Parathyroid adenoma (tissue), 2 donors: ENCODE measurements around the gene TTC8.

Experiments
- H2AFZ ChIP-seq: fragments of 300-600 bp; sonication (generic); one replicate; pipeline ENCODE4 v1.7.0; 2017; ENCODE audit warnings: antibody characterized with exemption, mild to moderate bottlenecking
- H3K27ac ChIP-seq: fragments of 300-600 bp; sonication (generic); one replicate; pipeline ENCODE4 v1.7.0; 2017
- H3K27me3 ChIP-seq: fragments of 300-600 bp; sonication (generic); one replicate; pipeline ENCODE4 v1.7.0; 2017; ENCODE audit warnings: low read length; ENCODE audit not compliant: control insufficient read depth, insufficient read depth
- H3K36me3 ChIP-seq: fragments of 300-600 bp; sonication (generic); one replicate; pipeline ENCODE4 v1.7.0; 2017; ENCODE audit warnings: low read length; ENCODE audit not compliant: control insufficient read depth, insufficient read depth
- H3K4me1 ChIP-seq: fragments of 300-600 bp; sonication (generic); one replicate; pipeline ENCODE4 v1.7.0; 2017; ENCODE audit warnings: control low read depth
- H3K4me2 ChIP-seq: fragments of 300-600 bp; sonication (generic); one replicate; pipeline ENCODE4 v1.7.0; 2017; ENCODE audit warnings: low read length
- H3K4me3 ChIP-seq: fragments of 300-600 bp; sonication (generic); one replicate; pipeline ENCODE4 v1.7.0; 2017; ENCODE audit warnings: low read depth, low read length
- H3K79me2 ChIP-seq: fragments of 300-600 bp; sonication (generic); one replicate; pipeline ENCODE4 v1.7.0; 2017; ENCODE audit warnings: control low read depth
- H3K9ac ChIP-seq: fragments of 300-600 bp; sonication (generic); one replicate; pipeline ENCODE4 v1.7.0; 2017; ENCODE audit warnings: mild to moderate bottlenecking
- H3K9me3 ChIP-seq: fragments of 300-600 bp; sonication (generic); one replicate; pipeline ENCODE4 v1.7.0; 2017; ENCODE audit warnings: low read length; ENCODE audit not compliant: control insufficient read depth
- CTCF ChIP-seq: fragments of 300-600 bp; sonication (generic); IDR thresholded peaks from one replicate; pipeline ENCODE4 v1.7.0; 2017; ENCODE audit warnings: antibody characterized with exemption, mild to moderate bottlenecking
- donor health status: primary hyperparathyroidism.

Gene TTC8

GRCh38 chr14:88829188-88829587, 4.7 kb downstream of the TTC8 start:
- H3K4me3 ChIP-seq: no peak overlapping the region
- H3K79me2 ChIP-seq: peaks cover 6% of the 10 kb centered on the region
- no peaks in the 10 kb centered on the region for H3K36me3 ChIP-seq
- H3K27ac ChIP-seq: no peak overlapping the region
- no peak overlapping the region for H3K9ac ChIP-seq
- TF ChIP-seq CTCF: no peak
- no peak overlapping the region for H2AFZ ChIP-seq
- no peak overlapping the region for H3K4me2 ChIP-seq
- no peaks in the 10 kb centered on the region for H3K9me3 ChIP-seq
- H3K4me1 ChIP-seq: peaks cover 2% of the 10 kb centered on the region
- H3K27me3 ChIP-seq: no peaks in the 10 kb centered on the region

- Histone ChIP-seq H2AFZ (no peak overlapping the region), H3K4me1 (peaks cover 8% of the 10 kb centered on the region), H3K27ac (no peak overlapping the region), H3K4me3 (no peak overlapping the region), H3K79me2 (peaks cover 3% of the 10 kb centered on the region), H3K36me3 (no peaks in the 10 kb centered on the region), H3K4me2 (no peak overlapping the region), H3K27me3 (no peaks in the 10 kb centered on the region), H3K9me3 (no peaks in the 10 kb centered on the region), H3K9ac (no peak overlapping the region)
- TF ChIP-seq CTCF: no peak
Observed at GRCh38 chr14:88829685-88830302, 5.3 kb downstream of the TTC8 start.

GRCh38 chr14:88831284-88831683, 6.8 kb downstream of the TTC8 start:
- TF ChIP-seq CTCF: no peak
- no peak overlapping the region for H3K27ac ChIP-seq
- no peaks in the 10 kb centered on the region for H3K36me3 ChIP-seq
- no peaks in the 10 kb centered on the region for H3K9me3 ChIP-seq
- peaks cover 12% of the 10 kb centered on the region for H3K4me1 ChIP-seq
- H3K27me3 ChIP-seq: no peaks in the 10 kb centered on the region
- no peak overlapping the region for H2AFZ ChIP-seq
- no peaks in the 10 kb centered on the region for H3K79me2 ChIP-seq
- H3K4me2 ChIP-seq: no peak overlapping the region
- H3K4me3 ChIP-seq: no peak overlapping the region
- no peak overlapping the region for H3K9ac ChIP-seq

- Histone ChIP-seq H3K4me1 (peaks cover 12% of the 10 kb centered on the region), H3K4me3 (no peak overlapping the region), H3K27me3 (no peaks in the 10 kb centered on the region), H3K79me2 (no peaks in the 10 kb centered on the region), H3K27ac (no peak overlapping the region), H3K36me3 (no peaks in the 10 kb centered on the region), H3K4me2 (no peak overlapping the region), H3K9ac (no peak overlapping the region), H2AFZ (no peak overlapping the region), H3K9me3 (no peaks in the 10 kb centered on the region)
- no peak for TF ChIP-seq CTCF
Observed at GRCh38 chr14:88834883-88835431, 10.5 kb downstream of the TTC8 start.

GRCh38 chr14:88835661-88836060, 11.2 kb downstream of the TTC8 start:
- H3K27me3 ChIP-seq: no peaks in the 10 kb centered on the region

More at GRCh38 chr14:88835661-88836060, 11.2 kb downstream of the TTC8 start:
- no peaks in the 10 kb centered on the region for H3K9me3 ChIP-seq
- peaks cover 12% of the 10 kb centered on the region for H3K4me1 ChIP-seq
- H3K36me3 ChIP-seq: no peaks in the 10 kb centered on the region
- no peak overlapping the region for H3K9ac ChIP-seq
- H3K27ac ChIP-seq: no peak overlapping the region
- H2AFZ ChIP-seq: no peak overlapping the region
- no peak overlapping the region for H3K4me2 ChIP-seq
- TF ChIP-seq CTCF: no peak
- H3K79me2 ChIP-seq: no peaks in the 10 kb centered on the region
- no peak overlapping the region for H3K4me3 ChIP-seq
